MM.1S (cell line): ENCODE measurements around the gene ERLEC1.

ENCODE experiments used
- CTCF ChIP-seq: fragments of 300-600 bp; sonication (generic); IDR thresholded peaks from 2 replicates; pipeline ENCODE4 v1.5.1; 2016; ENCODE audit warnings: antibody characterized with exemption, low read length, mixed read lengths
- EZH2 ChIP-seq: fragments of 300-600 bp; sonication (generic); optimal IDR thresholded peaks from 2 replicates; pipeline ENCODE3; 2017; ENCODE audit warnings: low read depth, mild to moderate bottlenecking, antibody characterized with exemption, low read length, mixed read lengths

- TF ChIP-seq CTCF: no peak
- no peak for TF ChIP-seq EZH2
Observed at GRCh38 chr2:53777134-53777533, 9.7 kb upstream of the ERLEC1 start.
